GM18507 (cell line): ENCODE measurements around the gene RPGRIP1L.

ENCODE experiments used
- DNase-seq: peaks from one replicate; pipeline ENCODE4 v3.0.0; 2011; ENCODE audit warnings: low read depth; ENCODE audit not compliant: insufficient read length; ENCODE audit errors: extremely low spot score
- FAIRE-seq: peaks from 2 replicates; lab custom pipeline; 2011; peaks lifted over from hg19 to GRCh38; lab: Jason Lieb, UNC

Gene RPGRIP1L

DNA sequence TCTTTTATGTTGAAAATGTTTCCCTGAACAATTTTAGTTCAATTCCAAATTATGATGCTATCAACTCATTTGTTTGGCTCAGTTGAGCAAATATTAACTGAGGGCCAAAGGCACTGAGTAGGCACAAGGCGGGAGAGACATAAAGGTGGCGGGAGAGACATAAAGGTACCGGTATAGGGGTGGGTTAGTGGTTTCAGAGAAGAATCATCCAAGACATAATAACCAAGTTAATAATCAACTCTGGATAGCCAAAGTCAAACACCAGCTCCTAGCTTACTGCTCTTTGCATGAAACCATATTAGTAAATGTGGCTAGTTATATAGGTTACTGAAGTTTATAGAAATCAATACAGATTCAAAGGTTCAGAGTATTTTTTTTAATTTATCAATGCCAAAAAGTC lies 91.7 kb downstream of the RPGRIP1L start:
- no peak for FAIRE-seq
- DNase-seq = no peak

GRCh38 chr16:53611179-53611696 lies 92.4 kb downstream of the RPGRIP1L start:
- FAIRE-seq (no peak), DNase-seq (no peak)

GRCh38 chr16:53609536-53609935 lies 94.1 kb downstream of the RPGRIP1L start:
- FAIRE-seq = no peak
- DNase-seq = no peak

- no peak for DNase-seq
- FAIRE-seq = no peak
Observed at GRCh38 chr16:53608094-53608493, 95.6 kb downstream of the RPGRIP1L start.

GRCh38 chr16:53605831-53606400 lies 97.7 kb downstream of the RPGRIP1L start:
- DNase-seq = no peak
- FAIRE-seq = no peak

GRCh38 chr16:53605356-53605755 lies 98.3 kb downstream of the RPGRIP1L start:
- DNase-seq = no peak
- no peak for FAIRE-seq

DNA sequence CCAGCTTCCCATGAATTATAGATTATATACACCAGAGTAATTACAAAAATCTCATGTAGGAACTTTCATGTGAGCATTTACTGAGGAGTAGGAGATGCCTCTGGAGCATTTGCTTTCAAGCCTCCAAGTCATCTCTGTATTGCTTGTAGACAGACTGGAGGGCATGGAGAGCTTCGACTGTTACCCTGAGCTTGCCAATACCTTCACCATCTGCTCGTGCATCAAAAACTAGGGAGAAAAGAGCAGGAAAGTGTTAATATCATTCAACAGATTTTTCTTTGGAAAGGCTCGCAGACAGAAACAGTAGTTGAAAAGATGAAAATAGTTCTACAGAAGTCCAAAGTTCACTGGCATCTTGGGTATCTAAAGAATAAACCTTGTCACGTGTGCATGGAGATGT lies 101.7 kb downstream of the RPGRIP1L start:
- FAIRE-seq (no peak), DNase-seq (no peak)

DNA sequence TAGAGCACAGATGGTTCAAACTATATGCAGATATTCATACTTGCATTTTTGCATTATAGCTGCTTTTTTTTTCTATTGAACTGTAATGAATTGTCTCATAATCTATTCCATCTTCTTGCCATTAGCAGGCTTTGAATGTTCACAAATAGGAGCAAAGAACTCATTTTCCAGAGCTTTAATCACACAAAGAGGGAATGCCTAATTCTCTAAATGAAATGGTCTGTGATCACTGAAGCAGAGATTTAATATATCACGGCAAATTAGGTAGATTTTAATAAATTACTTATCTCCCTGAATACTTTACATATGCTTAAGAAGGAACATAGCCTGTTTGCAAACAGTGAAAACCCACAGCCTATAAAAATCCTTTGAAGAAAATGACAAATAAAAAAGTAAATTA lies 103.0 kb downstream of the RPGRIP1L start:
- no peak for DNase-seq
- FAIRE-seq = no peak

DNA sequence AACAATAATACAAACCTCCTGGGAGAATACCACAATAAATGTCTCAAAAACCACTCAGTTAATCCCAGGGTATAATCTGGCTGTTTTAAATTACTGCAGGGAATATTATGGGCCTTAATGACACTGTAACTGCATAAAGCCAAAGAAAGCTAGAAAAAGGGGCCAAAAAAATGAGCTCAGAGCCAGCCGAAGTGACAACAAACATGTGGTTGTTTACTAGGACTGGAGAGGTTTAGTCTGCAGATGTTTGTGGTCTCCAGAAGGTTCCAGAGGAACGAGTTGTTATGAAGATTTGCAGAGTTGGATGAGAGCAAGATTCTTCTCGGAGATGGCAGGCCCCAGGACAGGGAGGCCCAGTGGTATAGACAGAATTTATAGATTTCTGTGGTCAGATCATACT lies 103.5 kb downstream of the RPGRIP1L start:
- FAIRE-seq (no peak), DNase-seq (no peak)

DNA sequence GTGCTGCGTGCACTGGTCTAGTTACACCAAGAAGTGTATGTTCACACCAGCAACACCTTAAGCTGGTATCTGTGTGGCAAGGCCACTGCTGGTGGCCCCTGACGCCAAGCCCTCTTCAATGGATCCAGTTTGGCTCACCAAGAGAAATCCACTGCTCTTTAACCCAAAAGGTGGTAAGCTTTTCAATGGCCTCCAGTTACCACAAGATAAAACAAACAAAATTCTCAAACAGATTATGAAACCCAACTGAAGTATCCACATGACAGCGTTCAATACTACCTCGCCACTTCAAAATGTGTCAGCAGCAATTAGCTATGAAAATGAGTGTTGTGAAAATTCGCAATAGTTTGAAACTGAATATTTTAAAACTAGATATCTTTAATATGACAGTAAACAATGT lies 104.1 kb downstream of the RPGRIP1L start:
- no peak for FAIRE-seq
- no peak for DNase-seq

DNA sequence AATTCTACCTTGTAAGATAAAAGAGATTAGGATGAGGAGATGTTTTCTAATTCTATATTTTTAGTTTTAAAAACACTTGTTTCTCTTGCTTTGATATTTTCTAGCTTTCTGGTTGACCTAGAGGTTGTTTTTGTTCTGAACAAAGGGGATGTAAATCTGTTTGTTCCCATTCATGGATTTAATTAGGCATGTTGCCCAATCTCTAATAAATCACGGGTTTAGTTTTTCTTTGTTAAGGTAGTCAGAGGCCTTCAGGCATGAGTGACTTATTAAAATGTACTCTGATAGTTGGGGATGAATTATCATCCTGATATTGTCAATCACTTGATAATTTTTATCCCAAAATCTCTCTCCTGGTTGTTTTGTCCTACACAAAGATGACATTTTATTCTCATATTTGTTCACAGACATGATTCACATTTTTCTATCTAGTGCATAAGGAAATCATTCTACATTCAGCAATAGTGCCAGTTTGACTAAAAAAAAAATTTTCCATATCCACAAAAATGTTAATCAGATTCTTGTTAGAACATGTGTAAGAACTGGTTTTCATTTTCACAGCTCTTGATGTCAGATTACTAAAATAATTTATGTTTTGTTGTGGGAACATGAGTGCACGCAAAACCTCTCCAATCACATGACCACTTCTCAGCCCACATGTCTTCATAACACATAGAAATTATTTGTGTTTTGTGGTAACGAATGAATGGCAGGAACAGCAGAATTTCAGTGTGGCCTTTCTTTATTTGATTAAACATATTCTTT lies 105.0 kb downstream of the RPGRIP1L start:
- DNase-seq (no peak), FAIRE-seq (no peak)

DNA sequence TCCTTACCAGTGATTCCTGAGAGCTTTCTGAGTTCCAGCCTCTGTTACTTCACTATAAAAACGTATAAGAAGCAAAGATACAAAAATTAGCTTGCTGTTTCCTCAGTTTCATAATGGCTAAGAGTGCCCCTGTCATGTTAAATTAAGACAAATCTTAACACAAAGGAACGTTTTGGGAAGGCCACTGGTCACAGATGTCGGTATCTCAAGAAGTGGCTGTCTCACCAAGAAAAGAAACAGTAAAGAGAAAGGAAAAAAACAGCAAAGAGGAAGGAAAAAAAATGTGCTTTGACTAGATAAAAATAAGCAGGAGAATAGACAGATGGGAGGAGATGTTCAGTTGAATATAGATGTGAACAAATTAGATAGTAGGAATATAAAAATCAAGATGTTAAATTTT lies 105.9 kb downstream of the RPGRIP1L start:
- DNase-seq (no peak), FAIRE-seq (no peak)

GRCh38 chr16:53588081-53588648 lies 115.5 kb downstream of the RPGRIP1L start:
- no peak for DNase-seq

DNA sequence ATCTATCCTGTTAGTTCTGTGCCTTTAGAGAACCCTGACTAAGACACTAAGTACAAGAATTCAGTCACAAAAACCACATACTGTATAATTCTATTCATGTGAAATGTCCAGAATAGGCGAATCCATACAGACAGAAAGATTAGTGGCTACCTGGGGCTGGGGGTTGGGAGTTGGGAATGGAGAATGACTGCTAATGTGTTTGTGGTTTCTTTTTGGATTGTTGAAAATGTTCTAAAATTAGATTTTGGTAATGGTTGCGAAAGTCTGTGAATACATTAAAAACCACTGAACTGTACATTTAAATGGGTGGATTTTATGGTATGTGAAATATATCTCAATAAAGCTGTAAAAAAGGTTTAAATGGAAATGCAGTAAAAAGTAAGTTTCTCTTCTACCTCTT lies 120.3 kb downstream of the RPGRIP1L start:
- no peak for FAIRE-seq
- DNase-seq = no peak

More at GRCh38 chr16:53588081-53588648, 115.5 kb downstream of the RPGRIP1L start:
- no peak for FAIRE-seq

DNA sequence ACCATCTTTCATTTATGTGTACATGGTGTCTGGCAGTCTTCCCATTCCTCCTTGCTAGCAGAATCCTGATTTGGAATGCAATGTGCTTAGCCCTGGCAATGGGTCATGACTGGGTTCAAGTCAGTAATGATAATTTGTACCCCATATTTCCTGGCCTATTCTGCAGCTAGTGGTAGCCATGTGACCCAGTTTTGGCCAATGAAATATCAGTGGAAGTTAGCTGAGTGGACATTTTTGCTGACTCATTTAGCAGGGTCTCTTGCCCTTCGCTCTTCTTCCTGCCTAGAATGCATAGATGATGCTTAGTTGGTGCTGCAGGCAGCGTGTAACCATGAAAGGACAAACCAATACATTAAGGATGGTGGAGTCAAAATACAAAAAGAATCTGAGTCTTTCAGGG lies 121.9 kb downstream of the RPGRIP1L start:
- no peak for FAIRE-seq
- no peak for DNase-seq

DNA sequence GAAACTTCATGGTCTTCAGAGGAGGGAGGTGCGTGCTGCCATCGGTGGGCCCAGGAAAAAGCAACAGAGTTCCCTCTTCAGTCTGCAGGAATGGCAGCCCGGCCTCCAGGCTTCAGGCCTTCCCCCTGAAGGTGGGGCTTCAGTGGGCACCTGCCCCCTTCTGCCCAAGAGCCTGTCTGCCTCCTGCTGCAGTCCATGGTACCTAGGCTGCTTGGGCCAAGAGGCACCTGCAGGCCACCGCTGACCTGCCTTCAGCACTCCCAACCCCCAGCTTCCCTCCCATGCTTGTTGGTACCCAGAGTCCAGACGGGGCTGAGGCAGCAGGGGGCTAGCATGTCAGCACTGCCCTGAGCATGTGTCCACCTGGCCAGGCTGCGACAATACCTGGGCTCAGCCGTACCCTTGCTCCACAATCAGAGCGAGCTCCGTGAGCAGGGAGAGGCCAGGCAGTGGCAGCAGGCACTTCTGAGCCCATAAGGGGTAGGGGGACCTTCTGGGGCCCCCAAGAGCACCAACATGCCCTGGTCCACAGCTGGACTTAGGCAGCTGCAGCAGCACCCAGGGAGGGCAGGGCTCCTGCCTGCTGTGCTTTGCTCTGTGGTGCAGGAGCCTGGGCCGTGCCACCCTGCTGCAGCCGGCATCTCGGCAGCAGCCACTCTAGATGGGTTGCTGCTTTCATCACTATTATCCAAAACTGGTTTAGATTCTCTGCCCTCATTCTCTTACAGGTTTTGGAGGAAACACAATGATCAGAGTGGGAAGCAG lies 123.4 kb downstream of the RPGRIP1L start:
- FAIRE-seq (no peak), DNase-seq (no peak)

DNA sequence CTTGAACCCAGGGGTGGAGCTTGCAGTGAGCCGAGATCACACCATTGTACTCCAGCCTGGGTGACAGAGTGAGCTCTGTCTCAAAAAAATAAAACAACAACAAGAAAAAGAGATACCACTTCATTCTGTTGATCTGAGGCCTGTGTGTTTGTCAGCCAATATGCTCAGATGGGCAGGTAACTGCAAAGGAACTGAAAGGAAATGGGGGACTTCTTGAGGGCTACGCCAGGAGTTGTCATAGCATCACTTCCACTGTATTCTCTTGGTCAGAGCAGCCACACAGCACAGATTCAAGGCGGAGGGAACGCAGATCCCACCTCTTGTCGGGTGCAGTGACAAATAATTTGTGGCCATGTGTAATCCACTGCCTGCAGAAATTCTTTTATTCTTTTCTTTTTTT lies 126.8 kb downstream of the RPGRIP1L start:
- DNase-seq = no peak
- no peak for FAIRE-seq

- FAIRE-seq (no peak), DNase-seq (no peak)
Observed at GRCh38 chr16:53576210-53576609, 127.4 kb downstream of the RPGRIP1L start.

DNA sequence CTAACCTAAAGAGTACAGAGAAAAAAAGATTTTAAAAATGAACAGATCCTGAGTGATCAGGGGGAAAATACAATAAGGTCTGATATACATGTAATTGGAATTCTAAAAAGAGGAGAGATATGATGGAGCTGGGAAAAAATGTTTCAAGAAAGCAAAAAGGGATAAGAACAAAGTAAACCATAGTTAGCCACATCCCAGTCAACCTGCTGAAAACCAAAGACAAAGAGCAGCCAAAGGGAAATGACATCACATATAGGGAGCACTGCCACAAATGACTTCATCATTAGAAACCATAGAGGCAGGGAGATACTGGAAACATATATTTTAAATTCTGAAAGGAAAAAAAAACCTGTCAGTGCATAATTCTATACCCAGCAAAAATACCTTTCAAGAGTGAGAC lies 131.9 kb downstream of the RPGRIP1L start:
- FAIRE-seq = no peak
- no peak for DNase-seq

- DNase-seq (no peak), FAIRE-seq (no peak)
Observed at GRCh38 chr16:53566552-53567245, 137.0 kb downstream of the RPGRIP1L start.
